Endodermal cell (in vitro differentiated cells): Measurements from ENCODE around the gene DDT. TPM values are rescaled to one million over a fixed set of nuclear protein-coding genes. Genes with fewer than 3 reads are reported as not detected.
"Not testable (repeated sequence)": the region's sequence is repeated elsewhere in the genome, so short reads cannot be mapped to it uniquely, and the experiment has no call there.

Source experiments
- DNase-seq: peaks from one replicate; pipeline ENCODE4 v3.0.0-alpha.2; 2017
- H3K27ac ChIP-seq: 2 replicates; pipeline ENCODE4 v1.5.1; 2013; ENCODE audit warnings: mild to moderate bottlenecking, low read depth, low read length, moderate library complexity
- H3K27me3 ChIP-seq: 2 replicates; pipeline ENCODE4 v1.6.1; 2013; ENCODE audit warnings: mild to moderate bottlenecking, low read length, moderate library complexity; ENCODE audit not compliant: insufficient read depth, control insufficient read depth, poor library complexity, severe bottlenecking
- H3K36me3 ChIP-seq: 2 replicates; pipeline ENCODE4 v1.7.0; 2013; ENCODE audit warnings: mild to moderate bottlenecking, low read length, moderate library complexity; ENCODE audit not compliant: control insufficient read depth, insufficient read depth
- H3K4me1 ChIP-seq: one replicate; pipeline ENCODE4 v1.7.0; 2013; ENCODE audit warnings: low read length; ENCODE audit not compliant: control insufficient read depth, insufficient read depth
- H3K4me3 ChIP-seq: 2 replicates; pipeline ENCODE4 v1.5.1; 2013; ENCODE audit warnings: mild to moderate bottlenecking, low read length, moderate library complexity
- H3K9ac ChIP-seq: 2 replicates; pipeline ENCODE4 v1.6.1; 2013; ENCODE audit warnings: mild to moderate bottlenecking, low read length, moderate library complexity; ENCODE audit not compliant: poor library complexity, severe bottlenecking; ENCODE audit errors: extremely low read depth
- H3K9me3 ChIP-seq: 2 replicates; pipeline ENCODE4 v1.6.1; 2013; ENCODE audit warnings: mild to moderate bottlenecking, low read length, moderate library complexity; ENCODE audit not compliant: control insufficient read depth
- H3K27ac Mint-ChIP-seq: 2 replicates; pipeline ENCODE4 v1.8.0; 2020; ENCODE audit warnings: mixed read lengths
- H3K27me3 Mint-ChIP-seq: 2 replicates; pipeline ENCODE4 v1.8.0; 2021; ENCODE audit warnings: mild to moderate bottlenecking, mixed read lengths; ENCODE audit not compliant: insufficient read depth
- H3K36me3 Mint-ChIP-seq: 2 replicates; pipeline ENCODE4 v1.8.0; 2020; ENCODE audit warnings: low read depth, mixed read lengths
- H3K4me1 Mint-ChIP-seq: 2 replicates; pipeline ENCODE4 v1.8.0; 2020; ENCODE audit warnings: mixed read lengths
- H3K4me3 Mint-ChIP-seq: 2 replicates; pipeline ENCODE4 v1.8.0; 2020; ENCODE audit warnings: mild to moderate bottlenecking, moderate library complexity, mixed read lengths
- H3K9me3 Mint-ChIP-seq: 2 replicates; pipeline ENCODE4 v1.8.0; 2020; ENCODE audit warnings: mild to moderate bottlenecking, mixed read lengths
- WGBS, 2 experiments: methylation state at CpG; one replicate each; pipeline versions ENCODE4 v1.1.5 to v1.1.7; 2013; ENCODE audit warnings: missing lambda C conversion rate in 2 of 2, mixed read lengths in 1 of 2; ENCODE audit not compliant: insufficient coverage in 1 of 2, insufficient read length in 1 of 2; 5-methylcytosine and 5-hydroxymethylcytosine counted together
- total RNA-seq, 2 donors: library from RNA; stranded (reverse); fragmentation: NEBNext Ultra II Directional in 1 of 2; extraction: Animal tissue kit (Norgen Biotek cat#: 25700) in 1 of 2; gene quantifications; 2 replicates in 1 of 2; 3 replicates in 1 of 2; pipeline ENCODE4 v1.2.1, GENCODE V29; 2021
- TF ChIP-seq, protein P1 (sequence below): fragments of 200-600 bp; sonication (generic); conservative IDR thresholded peaks from 2 replicates; pipeline ENCODE4 v1.5.0; 2021; ENCODE audit warnings: antibody characterized with exemption, mild to moderate bottlenecking

The DDT gene
- total RNA-seq, 2 donors from 2014 or later, result 117 to 164 TPM

DNA sequence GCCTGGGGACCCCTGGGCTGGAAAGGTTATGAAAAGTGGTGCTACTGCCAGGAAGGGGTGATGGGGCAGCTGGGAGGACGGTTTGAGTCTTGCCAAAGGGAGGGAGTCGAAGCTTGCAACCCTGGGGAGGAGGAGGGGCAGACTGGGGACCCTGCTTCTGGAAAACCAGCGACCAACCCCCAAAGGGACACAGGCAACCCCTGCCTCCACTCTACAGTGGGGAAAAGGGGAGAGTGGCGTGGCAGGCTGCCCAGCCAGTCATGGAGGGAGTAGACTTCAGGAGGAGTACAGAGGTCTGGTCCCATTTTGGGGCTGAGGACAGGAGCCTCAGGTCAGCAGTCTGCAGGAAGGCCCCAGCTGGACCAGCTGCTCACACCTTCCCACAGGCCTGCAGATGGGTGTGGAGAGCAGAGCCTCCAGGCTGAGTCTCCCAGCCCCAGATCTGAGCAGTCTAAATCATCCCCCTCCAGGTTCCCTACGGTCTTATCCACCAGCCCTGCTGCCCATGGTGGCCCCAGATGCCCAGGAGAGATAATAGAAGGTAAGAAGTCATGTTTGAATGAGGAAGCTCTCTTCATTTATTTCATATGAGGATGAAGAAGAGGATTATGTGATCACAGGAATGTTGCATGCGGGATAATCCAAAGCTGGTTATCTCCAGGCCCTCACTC, 3.3 kb downstream of the DDT start:
- 93 to 100% methylated on average over 2 to 6 of the region's 6 CpGs for WGBS, 2 experiments
- TF ChIP-seq, protein P1, sequence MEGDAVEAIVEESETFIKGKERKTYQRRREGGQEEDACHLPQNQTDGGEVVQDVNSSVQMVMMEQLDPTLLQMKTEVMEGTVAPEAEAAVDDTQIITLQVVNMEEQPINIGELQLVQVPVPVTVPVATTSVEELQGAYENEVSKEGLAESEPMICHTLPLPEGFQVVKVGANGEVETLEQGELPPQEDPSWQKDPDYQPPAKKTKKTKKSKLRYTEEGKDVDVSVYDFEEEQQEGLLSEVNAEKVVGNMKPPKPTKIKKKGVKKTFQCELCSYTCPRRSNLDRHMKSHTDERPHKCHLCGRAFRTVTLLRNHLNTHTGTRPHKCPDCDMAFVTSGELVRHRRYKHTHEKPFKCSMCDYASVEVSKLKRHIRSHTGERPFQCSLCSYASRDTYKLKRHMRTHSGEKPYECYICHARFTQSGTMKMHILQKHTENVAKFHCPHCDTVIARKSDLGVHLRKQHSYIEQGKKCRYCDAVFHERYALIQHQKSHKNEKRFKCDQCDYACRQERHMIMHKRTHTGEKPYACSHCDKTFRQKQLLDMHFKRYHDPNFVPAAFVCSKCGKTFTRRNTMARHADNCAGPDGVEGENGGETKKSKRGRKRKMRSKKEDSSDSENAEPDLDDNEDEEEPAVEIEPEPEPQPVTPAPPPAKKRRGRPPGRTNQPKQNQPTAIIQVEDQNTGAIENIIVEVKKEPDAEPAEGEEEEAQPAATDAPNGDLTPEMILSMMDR, result no peak
- H3K9ac ChIP-seq, result no peak overlapping the region
- no peaks in the 10 kb centered on the region for H3K27me3 ChIP-seq
- H3K27ac ChIP-seq, result no peak overlapping the region
- H3K4me3 ChIP-seq, result no peak overlapping the region
- H3K9me3 Mint-ChIP-seq, result no peaks in the 10 kb centered on the region
- DNase-seq, result no peak
- H3K36me3 Mint-ChIP-seq, result peaks cover 31% of the 10 kb centered on the region
- peaks cover 30% of the 10 kb centered on the region for H3K36me3 ChIP-seq
- no peaks in the 10 kb centered on the region for H3K27me3 Mint-ChIP-seq
- H3K4me1 Mint-ChIP-seq, result no peaks in the 10 kb centered on the region
- no peak overlapping the region for H3K4me3 Mint-ChIP-seq
- H3K9me3 ChIP-seq, result no peaks in the 10 kb centered on the region
- no peaks in the 10 kb centered on the region for H3K4me1 ChIP-seq
- H3K27ac Mint-ChIP-seq, result no peak overlapping the region

DNA sequence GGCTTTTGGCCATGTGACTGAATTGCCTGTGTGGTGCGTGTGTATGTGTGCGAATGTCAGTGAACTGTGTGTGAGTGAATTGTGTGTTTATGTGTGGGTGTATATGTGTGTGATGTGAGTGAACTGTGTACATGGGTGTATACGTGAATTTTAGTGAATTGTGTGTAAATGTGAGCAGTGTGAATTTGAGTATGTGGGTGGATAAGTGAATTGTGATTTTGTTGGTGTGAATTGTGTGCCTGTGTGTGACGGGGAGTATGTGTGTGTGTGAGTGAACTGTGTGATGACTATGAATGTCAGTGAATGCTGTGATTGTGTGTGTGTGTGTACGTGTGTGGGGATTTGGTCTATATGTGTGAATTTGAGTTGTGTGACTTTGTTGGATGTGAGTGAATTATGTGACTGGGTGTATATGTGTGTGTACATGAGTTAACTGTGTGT, 4.0 kb downstream of the DDT start:
- peaks cover 31% of the 10 kb centered on the region for H3K36me3 Mint-ChIP-seq
- H3K4me1 ChIP-seq, result no peaks in the 10 kb centered on the region
- no peak overlapping the region for H3K4me3 Mint-ChIP-seq
- H3K27me3 Mint-ChIP-seq, result no peaks in the 10 kb centered on the region
- 92 to 100% methylated on average over 5 of the region's 5 CpGs for WGBS, 2 experiments
- no peak overlapping the region for H3K27ac Mint-ChIP-seq
- no peak overlapping the region for H3K9ac ChIP-seq
- H3K4me1 Mint-ChIP-seq, result no peaks in the 10 kb centered on the region
- no peaks in the 10 kb centered on the region for H3K27me3 ChIP-seq
- H3K36me3 ChIP-seq, result peaks cover 30% of the 10 kb centered on the region
- no peak overlapping the region for H3K27ac ChIP-seq
- DNase-seq, result peak; percentile 37
- H3K9me3 Mint-ChIP-seq, result no peaks in the 10 kb centered on the region
- TF ChIP-seq, protein P1, result no peak
- no peaks in the 10 kb centered on the region for H3K9me3 ChIP-seq
- H3K4me3 ChIP-seq, result no peak overlapping the region

DNA sequence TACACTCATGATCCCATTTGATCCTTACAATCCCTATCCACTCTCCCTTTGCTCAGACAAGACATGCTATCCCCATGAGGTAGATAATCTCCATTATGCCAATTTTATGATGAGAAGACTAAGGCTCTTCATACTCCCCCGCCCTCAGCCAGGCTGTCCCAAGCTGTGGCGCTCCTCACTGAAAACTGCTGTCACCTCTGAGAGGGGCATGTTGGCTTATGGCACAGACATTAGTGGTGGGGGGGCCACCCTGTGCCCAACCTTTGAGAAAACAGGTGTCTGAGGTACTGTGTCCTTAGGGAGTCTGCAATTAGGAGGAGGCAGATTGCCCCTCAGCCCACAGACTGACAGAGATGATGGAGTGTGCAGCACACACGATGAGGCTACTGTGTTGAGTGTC, 5.2 kb downstream of the DDT start:
- Mint-ChIP-seq H3K4me3 (no peak overlapping the region), H3K36me3 (peaks cover 31% of the 10 kb centered on the region), H3K4me1 (no peaks in the 10 kb centered on the region), H3K9me3 (no peaks in the 10 kb centered on the region), H3K27me3 (no peaks in the 10 kb centered on the region), H3K27ac (no peak overlapping the region)
- Histone ChIP-seq H3K27ac (no peak overlapping the region), H3K4me1 (no peaks in the 10 kb centered on the region), H3K9me3 (no peaks in the 10 kb centered on the region), H3K4me3 (no peak overlapping the region), H3K27me3 (no peaks in the 10 kb centered on the region), H3K9ac (no peak overlapping the region), H3K36me3 (peaks cover 30% of the 10 kb centered on the region)
- TF ChIP-seq, protein P1, result no peak
- DNase-seq, result no peak
- 94 to 100% methylated on average over 2 to 3 of the region's 3 CpGs for WGBS, 2 experiments

DNA sequence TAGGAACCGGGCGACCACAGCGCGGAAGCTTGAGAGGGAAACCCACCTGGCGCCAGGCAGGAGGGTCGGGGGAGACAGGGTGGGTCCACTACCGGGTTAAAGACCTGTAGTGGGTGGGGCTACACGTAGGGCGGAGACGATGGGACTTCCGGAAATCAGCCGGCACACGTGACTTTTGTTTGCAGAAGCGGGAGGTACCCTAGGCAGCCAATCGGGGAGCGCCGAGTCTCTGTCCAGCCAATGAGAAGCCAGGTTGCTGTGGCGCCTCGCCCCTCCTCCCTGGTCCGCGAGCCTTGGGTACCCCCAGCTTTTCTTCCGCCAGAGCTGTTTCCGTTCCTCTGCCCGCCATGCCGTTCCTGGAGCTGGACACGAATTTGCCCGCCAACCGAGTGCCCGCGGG, 7.7 kb downstream of the DDT start, which contains the start of gene DDTL:
Gene DDTL, plus strand, starts transcription at position 321 of the 400 bp plus-strand sequence. Its CDS starts 27 bp downstream, at position 348.
- not testable (repeated sequence) for H3K27me3 ChIP-seq, H3K4me1 Mint-ChIP-seq, H3K27me3 Mint-ChIP-seq, H3K9me3 Mint-ChIP-seq, H3K4me1 ChIP-seq, DNase-seq, H3K27ac ChIP-seq, H3K9ac ChIP-seq, H3K4me3 Mint-ChIP-seq, H3K27ac Mint-ChIP-seq, H3K4me3 ChIP-seq, H3K9me3 ChIP-seq
- peaks cover 26% of the 10 kb centered on the region for H3K36me3 ChIP-seq
- no CpG with 5 or more reads among the region's 30 CpGs for WGBS, 2 experiments
- H3K36me3 Mint-ChIP-seq, result peaks cover 27% of the 10 kb centered on the region

DNA sequence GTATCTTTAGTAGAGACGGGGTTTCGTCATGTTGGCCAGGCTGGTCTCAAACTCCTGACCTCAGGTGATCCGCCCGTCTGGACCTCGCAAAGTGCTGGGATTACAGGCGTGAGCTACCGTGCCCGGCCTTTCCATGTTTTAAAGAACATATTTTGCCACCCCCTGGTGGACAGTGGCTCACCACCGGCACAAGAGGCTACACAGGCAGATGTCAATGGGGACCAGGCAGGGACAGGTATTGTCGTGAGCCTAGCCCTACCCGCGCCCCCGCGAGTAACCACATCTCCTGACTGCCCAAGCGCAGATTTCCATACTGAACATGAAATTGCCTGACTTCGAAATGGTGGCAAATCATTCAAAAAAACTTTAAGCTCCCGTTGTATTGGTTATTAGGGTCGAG, 8.1 kb downstream of the DDT start:
- H3K9me3 Mint-ChIP-seq, H3K27ac ChIP-seq, H3K4me3 ChIP-seq, H3K27ac Mint-ChIP-seq, H3K27me3 ChIP-seq, H3K4me1 ChIP-seq, H3K9ac ChIP-seq, H3K4me3 Mint-ChIP-seq, H3K4me1 Mint-ChIP-seq, H3K9me3 ChIP-seq, H3K27me3 Mint-ChIP-seq, DNase-seq: not testable (repeated sequence)
- H3K36me3 Mint-ChIP-seq, result peaks cover 22% of the 10 kb centered on the region
- WGBS, 2 experiments, result no CpG with 5 or more reads among the region's 18 CpGs
- H3K36me3 ChIP-seq, result peaks cover 22% of the 10 kb centered on the region
